Measurements from ENCODE around the gene MYL7.

MYL7 gene

DNA sequence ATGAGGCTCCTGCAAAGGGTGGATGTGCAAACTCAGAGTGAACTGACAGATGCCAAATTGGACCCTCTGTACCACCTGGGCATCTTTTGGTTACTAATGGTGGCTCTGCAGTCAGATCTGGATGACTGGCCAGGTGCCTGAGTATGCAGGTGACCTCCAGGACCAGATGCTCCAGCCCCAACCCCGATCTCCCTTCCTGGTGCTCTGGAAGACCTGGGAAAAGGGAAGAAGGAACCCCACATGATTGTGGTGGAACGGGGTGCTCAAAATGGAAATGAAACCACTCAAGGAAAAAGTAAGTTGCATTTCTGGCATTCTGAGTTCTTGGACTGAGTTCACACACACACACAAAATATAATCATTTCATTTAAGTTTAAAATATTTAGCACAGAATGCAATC, 46.8 kb downstream of the MYL7 start (continued):
- TF ChIP-seq, protein P1, sequence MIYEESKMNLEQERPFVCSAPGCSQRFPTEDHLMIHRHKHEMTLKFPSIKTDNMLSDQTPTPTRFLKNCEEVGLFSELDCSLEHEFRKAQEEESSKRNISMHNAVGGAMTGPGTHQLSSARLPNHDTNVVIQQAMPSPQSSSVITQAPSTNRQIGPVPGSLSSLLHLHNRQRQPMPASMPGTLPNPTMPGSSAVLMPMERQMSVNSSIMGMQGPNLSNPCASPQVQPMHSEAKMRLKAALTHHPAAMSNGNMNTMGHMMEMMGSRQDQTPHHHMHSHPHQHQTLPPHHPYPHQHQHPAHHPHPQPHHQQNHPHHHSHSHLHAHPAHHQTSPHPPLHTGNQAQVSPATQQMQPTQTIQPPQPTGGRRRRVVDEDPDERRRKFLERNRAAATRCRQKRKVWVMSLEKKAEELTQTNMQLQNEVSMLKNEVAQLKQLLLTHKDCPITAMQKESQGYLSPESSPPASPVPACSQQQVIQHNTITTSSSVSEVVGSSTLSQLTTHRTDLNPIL (CRISPR knock-in tag; IDR thresholded peaks at IDR 0.05; ENCODE audit: low read depth) = no peak
- no peak for TF ChIP-seq ZC3H10 (CRISPR knock-in tag; IDR thresholded peaks at IDR 0.05)
- TF ChIP-seq, protein P2, sequence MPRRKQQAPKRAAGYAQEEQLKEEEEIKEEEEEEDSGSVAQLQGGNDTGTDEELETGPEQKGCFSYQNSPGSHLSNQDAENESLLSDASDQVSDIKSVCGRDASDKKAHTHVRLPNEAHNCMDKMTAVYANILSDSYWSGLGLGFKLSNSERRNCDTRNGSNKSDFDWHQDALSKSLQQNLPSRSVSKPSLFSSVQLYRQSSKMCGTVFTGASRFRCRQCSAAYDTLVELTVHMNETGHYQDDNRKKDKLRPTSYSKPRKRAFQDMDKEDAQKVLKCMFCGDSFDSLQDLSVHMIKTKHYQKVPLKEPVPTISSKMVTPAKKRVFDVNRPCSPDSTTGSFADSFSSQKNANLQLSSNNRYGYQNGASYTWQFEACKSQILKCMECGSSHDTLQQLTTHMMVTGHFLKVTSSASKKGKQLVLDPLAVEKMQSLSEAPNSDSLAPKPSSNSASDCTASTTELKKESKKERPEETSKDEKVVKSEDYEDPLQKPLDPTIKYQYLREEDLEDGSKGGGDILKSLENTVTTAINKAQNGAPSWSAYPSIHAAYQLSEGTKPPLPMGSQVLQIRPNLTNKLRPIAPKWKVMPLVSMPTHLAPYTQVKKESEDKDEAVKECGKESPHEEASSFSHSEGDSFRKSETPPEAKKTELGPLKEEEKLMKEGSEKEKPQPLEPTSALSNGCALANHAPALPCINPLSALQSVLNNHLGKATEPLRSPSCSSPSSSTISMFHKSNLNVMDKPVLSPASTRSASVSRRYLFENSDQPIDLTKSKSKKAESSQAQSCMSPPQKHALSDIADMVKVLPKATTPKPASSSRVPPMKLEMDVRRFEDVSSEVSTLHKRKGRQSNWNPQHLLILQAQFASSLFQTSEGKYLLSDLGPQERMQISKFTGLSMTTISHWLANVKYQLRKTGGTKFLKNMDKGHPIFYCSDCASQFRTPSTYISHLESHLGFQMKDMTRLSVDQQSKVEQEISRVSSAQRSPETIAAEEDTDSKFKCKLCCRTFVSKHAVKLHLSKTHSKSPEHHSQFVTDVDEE (CRISPR knock-in tag; IDR thresholded peaks at IDR 0.05) = no peak

DNA sequence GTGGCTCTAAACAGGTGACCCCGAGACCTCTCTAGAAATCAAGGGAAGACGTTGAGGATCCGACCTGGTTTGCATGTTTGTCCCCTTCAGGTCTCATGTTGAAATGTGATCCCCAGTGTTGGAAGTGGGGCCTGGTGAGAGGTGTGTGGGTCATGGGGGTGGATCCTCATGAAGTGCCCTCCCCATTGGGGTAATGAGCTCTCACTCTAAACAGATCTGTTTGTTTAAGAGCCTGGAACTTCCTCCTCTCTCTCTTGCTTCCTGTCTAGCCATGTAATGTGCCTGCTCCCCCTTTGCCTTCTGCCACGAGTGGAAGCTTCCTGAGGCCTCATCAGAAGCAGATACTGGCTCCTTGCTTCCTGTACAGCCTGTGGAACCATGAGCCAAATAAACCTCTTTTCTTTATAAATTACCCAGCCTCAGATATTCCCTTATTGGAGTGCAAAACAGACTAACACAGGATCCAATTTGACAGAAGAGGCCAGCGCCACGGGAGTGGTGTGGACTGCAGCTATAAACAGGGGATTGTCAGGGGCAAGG, 48.0 kb downstream of the MYL7 start:
- ATAC-seq = no peak
- TF ChIP-seq, protein P1 (CRISPR knock-in tag; IDR thresholded peaks at IDR 0.05; ENCODE audit: low read depth) = no peak

Measured in SK-N-SH treated with all-trans-retinoic acid at 6 μM for 48 hours (cell line).